RPMI8226 (cell line): ENCODE measurements around the gene NCOA5.

Experiments
- DNase-seq: peaks from one replicate; pipeline ENCODE4 v3.0.0-alpha.2; 2015

Gene NCOA5

DNA sequence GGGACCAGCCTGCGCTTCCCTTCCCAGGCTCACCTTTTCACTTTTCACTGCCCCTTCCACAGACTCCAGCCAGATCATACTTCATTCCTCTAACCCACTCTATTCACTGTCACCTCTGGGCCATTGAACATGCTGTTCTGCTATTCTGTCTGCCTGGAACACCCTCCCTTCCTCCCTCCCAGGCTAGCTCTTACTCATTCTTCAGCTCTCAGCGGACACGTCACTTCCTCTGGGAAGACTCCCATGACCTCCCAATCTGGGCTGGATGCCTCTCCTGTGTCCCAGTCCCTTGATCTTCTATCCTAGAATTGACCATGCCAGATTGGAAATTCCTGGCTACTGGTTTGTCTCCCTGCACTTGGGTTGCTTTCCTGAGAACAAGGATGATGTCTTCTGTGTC, 55.7 kb downstream of the NCOA5 start:
- DNase-seq: no peak

DNA sequence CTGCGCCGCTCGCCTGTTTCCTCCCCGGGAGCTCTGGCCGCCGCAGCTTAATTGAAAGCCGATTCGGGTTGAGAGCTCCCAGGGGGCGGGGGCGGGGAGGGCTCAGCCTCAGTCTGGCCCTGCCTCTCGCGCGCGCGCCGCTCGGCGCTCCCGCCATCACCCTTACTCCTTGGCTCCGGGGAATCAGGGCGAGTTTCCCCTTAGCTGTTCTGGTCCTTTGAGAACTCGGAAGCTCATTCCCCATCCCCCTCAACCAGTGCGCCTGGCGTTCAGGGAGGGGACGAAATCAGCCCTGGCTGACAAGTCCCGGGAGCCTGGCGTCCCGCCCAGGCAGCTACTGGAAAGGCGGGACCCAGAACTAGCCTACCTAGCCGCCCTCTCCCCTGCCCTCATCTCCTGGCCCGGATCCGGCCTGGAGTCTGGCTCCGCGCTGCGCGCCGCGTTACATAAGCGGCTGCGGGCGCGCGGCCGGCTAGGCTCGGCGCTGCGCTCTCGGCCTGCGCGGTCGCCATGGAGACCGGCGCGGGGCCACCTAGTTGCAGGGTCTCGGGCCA, 58.0 kb downstream of the NCOA5 start:
- DNase-seq: no peak

GRCh38 chr20:46031014-46031569, 58.7 kb downstream of the NCOA5 start:
- no peak for DNase-seq

- no peak for DNase-seq
Measured at GRCh38 chr20:46030284-46031013, 59.3 kb downstream of the NCOA5 start.

DNA sequence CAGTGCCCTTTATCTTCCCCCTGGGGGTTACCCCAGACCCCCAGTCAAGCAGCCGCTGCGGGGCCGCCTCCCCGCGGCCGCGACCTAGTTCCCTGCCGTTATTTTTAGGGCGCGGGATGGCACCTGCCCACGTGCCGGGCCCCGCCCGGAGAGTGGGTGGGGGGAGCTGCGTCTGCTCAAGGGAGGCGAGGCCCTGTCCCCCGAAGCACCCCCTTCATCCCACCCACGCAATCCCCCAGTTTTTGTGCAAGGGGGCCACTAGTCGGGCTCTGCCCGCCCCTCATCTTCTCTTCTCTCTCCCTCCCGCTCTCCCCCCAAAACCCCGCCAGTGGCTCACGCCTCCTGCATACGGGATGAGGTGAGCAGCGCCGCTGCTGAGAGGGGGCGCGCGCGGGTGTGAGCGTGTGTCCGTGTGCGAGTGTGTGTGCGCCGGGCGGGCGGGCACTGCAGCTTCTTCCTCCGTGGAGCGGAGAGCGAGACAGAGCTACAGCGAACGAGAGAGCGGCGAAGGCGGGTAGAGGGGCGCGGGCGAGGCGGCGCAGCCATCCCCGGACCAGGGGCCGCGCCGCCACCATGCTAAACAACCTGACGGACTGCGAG, 60.9 kb downstream of the NCOA5 start, which contains the start of gene SLC12A5:
Gene SLC12A5, plus strand, starts transcription at position 444 of the 600 bp plus-strand sequence. Its CDS starts 130 bp downstream, at position 574.
- DNase-seq: no peak

GRCh38 chr20:46028110-46028509, 61.7 kb downstream of the NCOA5 start:
- no peak for DNase-seq

GRCh38 chr20:46027245-46027853, 62.4 kb downstream of the NCOA5 start:
- DNase-seq: peak; percentile 72

GRCh38 chr20:46025376-46025783, 64.4 kb downstream of the NCOA5 start:
- no peak for DNase-seq

- no peak for DNase-seq
Measured at GRCh38 chr20:46023999-46024398, 65.8 kb downstream of the NCOA5 start.

- DNase-seq: no peak
Measured at GRCh38 chr20:46023148-46023484, 66.6 kb downstream of the NCOA5 start.

DNA sequence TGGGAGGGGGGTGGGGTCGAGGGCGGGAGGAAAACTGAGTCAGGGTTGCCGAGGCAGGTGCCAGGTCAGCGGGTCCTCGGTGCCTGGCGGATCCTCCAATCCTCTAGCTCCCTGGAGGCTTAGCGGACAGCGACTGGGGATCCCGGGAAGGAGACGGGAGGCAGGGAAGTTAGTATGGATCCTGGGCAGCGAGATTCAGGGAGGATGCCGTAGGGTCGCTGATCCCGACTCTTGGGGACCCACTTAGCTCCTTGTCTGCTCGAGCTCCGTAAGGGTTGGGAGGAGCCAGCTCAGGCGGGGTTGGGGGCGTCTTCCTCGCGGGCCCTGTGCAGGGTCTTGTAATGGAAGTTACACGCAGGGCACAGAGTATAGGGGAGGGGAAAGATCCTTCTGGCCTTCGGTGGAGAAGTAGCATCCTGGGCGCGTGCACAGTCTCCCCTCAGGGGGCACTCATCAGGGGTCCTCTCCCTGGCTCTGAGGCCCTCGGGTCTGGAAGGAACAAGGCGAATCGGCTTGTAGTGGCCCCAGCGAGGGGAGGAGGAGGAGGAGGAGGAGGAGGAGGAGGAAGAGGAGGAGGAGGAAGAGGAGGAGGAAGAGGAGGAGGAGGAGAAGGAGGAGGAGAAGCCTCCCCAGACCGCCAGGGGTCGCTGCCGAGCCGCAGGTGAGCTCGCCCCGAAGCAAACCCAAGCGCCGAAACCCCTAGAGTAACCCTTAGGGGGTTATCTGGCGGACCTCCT, 67.2 kb downstream of the NCOA5 start:
- DNase-seq: peak; percentile 75

DNA sequence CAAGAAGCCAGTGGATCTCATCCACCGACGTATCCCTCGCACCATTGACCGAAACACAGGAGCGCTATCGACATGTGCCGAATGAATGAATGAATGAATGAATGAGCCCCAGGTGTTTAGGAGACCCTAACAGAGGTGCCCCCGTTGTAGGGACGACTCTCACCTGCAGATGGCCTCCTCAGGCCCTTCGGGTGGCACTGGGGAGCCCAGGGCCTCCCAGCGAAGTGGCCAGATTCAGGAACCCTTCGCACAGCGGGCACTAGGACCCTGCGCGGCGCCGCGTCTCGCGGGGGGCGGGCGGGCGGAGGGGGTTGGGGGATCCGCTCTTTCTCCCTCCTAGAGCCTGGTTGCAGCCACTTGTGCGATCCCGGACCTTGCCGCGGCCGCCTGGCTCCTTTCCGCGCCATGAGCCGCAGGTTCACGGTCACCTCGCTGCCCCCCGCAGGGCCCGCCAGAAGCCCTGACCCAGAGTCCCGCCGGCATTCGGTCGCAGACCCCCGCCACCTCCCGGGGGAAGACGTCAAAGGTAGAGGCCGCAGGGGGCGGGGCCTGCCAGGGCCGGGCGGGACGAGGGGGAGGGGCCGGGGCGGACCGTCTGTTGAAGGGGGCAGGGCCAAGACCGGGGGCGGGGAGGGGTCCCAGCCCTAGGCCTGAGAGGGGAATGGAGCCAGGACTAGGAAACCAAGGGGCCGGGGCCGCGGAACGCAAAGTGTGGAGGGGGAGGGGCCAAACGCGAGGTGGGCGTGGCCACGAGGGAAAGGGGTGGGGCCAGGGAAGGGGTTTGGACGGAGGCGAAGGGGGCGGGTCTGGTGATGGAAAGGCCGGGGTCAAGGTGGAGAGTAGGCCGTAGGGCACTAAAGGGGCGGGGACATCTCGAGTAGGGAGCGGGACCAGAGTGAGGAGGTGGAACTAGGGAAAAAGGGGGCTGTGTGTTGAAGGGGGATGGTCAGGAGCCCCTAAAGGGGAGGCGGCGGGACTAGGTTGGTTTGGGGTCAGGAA, 68.1 kb downstream of the NCOA5 start:
- peak; percentile 56 for DNase-seq

- no peak for DNase-seq
Measured at GRCh38 chr20:46020555-46020954, 69.2 kb downstream of the NCOA5 start.

GRCh38 chr20:46018611-46019010, 71.2 kb downstream of the NCOA5 start:
- DNase-seq: no peak

DNA sequence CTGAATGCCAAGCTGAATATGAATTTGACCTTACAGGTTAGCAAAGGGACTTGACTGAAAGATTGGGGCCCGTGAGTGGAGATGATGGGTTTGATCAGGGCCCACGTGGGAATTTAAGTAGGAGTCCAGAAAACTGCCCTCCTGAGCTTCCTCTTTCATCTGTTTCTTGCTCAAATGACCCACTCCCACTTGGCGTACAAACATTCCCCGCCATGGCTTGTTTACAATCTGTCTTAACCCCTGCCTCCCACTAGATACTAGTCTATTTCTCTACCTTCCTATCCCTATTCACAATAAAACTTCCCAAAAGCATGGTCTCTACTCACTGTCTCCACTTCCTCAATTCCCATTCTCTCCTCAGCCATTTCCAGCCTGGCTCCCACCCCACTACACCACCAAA, 71.7 kb downstream of the NCOA5 start:
- DNase-seq: no peak

DNA sequence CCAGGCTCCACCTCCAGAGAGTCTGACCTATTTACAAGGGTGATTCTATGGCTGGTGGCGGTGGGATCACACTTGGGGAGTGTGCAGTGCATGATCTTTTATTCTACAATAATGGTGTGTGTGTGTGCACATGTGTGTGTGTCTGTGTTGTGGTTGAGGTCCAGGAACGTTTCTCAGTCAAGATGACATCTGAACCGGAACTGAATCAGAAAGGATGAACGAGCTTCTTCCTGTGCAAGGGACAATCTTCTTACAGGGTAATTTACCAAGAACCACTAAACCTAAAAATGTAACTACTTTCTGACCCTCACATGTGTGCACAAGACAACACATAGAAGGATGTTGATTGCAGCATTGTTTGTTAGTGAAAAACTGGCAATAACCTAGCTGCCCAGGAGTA, 72.5 kb downstream of the NCOA5 start:
- no peak for DNase-seq

DNA sequence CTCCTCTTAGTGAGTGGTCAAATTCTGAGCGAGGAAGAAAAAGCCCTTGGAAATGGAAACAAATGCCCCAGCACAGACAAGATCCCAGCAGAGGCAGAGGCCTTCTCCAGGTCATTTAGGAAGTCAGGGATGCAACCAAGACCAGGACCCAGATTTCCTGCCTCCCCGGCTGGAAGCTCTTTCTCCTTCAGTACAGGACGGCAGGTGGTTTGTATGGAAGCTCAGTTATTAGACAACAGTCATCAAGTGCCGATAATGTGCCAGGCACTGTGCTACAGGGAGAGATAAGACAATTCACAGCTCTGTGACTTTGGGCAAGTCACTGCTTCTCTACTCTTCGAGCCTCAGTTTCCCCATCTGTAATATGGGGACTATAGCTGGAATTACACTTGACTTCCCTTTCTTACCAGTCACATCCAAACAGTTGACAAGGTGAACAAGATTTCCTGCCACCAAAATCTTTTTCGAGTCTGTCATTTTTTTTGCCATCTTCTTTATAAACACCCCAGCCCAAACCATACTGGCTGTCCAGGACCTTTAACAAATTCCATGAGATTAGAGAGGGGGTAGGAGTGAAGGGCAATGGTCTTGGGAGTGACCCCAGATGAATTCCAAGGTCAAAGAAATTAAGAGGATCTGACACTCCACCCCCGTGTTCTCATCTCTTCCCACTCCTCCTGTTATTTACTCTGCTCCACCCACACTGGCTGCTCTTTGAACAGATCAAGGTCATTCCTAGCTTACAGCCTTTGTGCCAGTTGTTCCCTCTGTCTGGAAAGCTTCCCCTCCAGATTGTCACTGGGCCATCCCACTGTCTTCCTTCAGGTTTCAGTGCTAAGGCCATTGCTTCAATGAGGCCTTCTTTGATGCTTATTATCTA, 75.0 kb downstream of the NCOA5 start:
- DNase-seq: no peak

DNA sequence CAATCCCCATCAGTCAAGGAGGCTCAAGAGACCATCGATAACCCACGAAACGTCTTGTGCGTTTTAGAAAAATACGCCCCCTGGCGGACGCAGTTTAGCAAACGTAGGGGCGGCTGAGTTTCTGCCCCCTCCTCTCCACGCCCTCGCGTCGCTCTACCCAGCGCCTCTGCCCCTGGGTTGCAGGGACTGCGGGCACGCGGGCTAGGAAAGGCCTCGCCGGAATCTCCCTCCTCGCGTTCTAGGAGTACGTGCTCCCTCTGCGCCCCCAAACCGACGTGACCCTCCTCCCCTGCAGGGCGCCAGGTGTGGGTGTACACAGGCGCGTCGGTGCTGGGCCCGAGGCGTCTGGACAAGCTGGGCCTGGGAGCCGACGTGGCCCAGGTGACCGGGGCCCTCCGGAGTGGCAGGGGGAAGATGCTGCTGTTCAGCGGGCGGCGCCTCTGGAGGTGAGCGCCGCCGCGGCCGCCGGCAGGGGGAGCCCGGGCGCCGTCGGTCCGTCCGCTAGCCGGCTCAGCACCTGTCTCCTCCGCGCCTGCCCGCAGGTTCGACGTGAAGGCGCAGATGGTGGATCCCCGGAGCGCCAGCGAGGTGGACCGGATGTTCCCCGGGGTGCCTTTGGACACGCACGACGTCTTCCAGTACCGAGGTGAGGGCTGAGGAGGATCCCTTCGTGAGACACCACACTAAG, 75.8 kb downstream of the NCOA5 start:
- peak; percentile 80 for DNase-seq

GRCh38 chr20:46013322-46013828, 76.4 kb downstream of the NCOA5 start:
- no peak for DNase-seq

GRCh38 chr20:46012921-46013320, 76.8 kb downstream of the NCOA5 start:
- DNase-seq: no peak
